Right atrium auricular region (tissue), 2 donors: ENCODE measurements around the gene SLC1A1. TPM values are rescaled to one million over a fixed set of nuclear protein-coding genes. Genes with fewer than 3 reads are reported as not detected.

Source experiments
- DNase-seq: peaks from one replicate; pipeline ENCODE4 v3.0.0-alpha.2; 2019; ENCODE audit warnings: low spot score
- H3K27ac ChIP-seq, 2 donors: fragments of 200-600 bp; sonication (generic); 1 replicate in 1 of 2; 2 replicates in 1 of 2; pipeline ENCODE4 v1.5.1; 2016 to 2019
- H3K27me3 ChIP-seq, 2 donors: fragments of 200-600 bp; sonication (generic); one replicate each; pipeline versions ENCODE4 v1.5.1 to v1.6.0; 2017 to 2019
- H3K36me3 ChIP-seq: fragments of 200-600 bp; sonication (generic); one replicate; pipeline ENCODE4 v1.5.1; 2016
- H3K4me1 ChIP-seq, 2 donors: fragments of 200-600 bp; sonication (generic); one replicate each; pipeline versions ENCODE4 v1.5.1 to v1.6.0; 2017 to 2019
- H3K4me3 ChIP-seq, 2 donors: fragments of 200-600 bp; sonication (generic); 1 replicate in 1 of 2; 2 replicates in 1 of 2; pipeline ENCODE4 v1.5.1; 2017 to 2019; ENCODE audit warnings: mild to moderate bottlenecking in 1 of 2, moderate library complexity in 1 of 2
- H3K9me3 ChIP-seq, 2 donors: fragments of 200-600 bp; sonication (generic); one replicate each; pipeline ENCODE4 v1.5.1; 2019
- CTCF ChIP-seq, 2 donors: fragments of 200-600 bp; sonication (generic); IDR thresholded peaks; one replicate each; pipeline ENCODE4 v1.5.1; 2019; ENCODE audit warnings: antibody characterized with exemption in 2 of 2
- total RNA-seq, 2 donors: library from RNA; depleted of rRNA; stranded (reverse); fragments of >200 nt; gene quantifications; one replicate each; pipeline ENCODE4 v1.1.0, GENCODE V29; 2016

Gene SLC1A1
- 1 to 10 TPM; 2.6 to 2.9 TPM for total RNA-seq

- Histone ChIP-seq H3K36me3 (no peaks in the 10 kb centered on the region), H3K9me3 (no peaks in the 10 kb centered on the region), H3K27ac (peak within 1 kb of the TSS; percentile 59 to 64), H3K27me3 (no peaks in the 10 kb centered on the region), H3K4me3 (peak within 1 kb of the TSS; percentile 58 to 78), H3K4me1 (peaks cover 0 to 13% of the 10 kb centered on the region in 2 donors)
- peak; percentile 73 for DNase-seq
- no peak for TF ChIP-seq CTCF (IDR thresholded peaks at IDR 0.05)
Measured at GRCh38 chr9:4489919-4490704, at the start of gene SLC1A1. Gene SLC1A1, plus strand, starts transcription at chr9:4490468. Its CDS starts 212 bp downstream, at chr9:4490680.

GRCh38 chr9:4442806-4443205, 47.5 kb upstream of the SLC1A1 start:
- no peak overlapping the region for H3K27ac ChIP-seq
- H3K27me3 ChIP-seq: no peaks in the 10 kb centered on the region
- peaks cover 0 to 7% of the 10 kb centered on the region in 2 donors for H3K9me3 ChIP-seq
- no peaks in the 10 kb centered on the region for H3K4me1 ChIP-seq
- DNase-seq: no peak
- no peaks in the 10 kb centered on the region for H3K36me3 ChIP-seq
- TF ChIP-seq CTCF (IDR thresholded peaks at IDR 0.05): no peak
- no peak overlapping the region for H3K4me3 ChIP-seq

GRCh38 chr9:4443439-4443838, 46.8 kb upstream of the SLC1A1 start:
- no peaks in the 10 kb centered on the region for H3K4me1 ChIP-seq
- H3K36me3 ChIP-seq: no peaks in the 10 kb centered on the region
- H3K9me3 ChIP-seq: peaks cover 0 to 7% of the 10 kb centered on the region in 2 donors
- DNase-seq: no peak
- H3K27ac ChIP-seq: no peak overlapping the region
- TF ChIP-seq CTCF (IDR thresholded peaks at IDR 0.05): no peak
- H3K4me3 ChIP-seq: no peak overlapping the region
- H3K27me3 ChIP-seq: no peaks in the 10 kb centered on the region

- no peaks in the 10 kb centered on the region for H3K27me3 ChIP-seq
- H3K4me1 ChIP-seq: no peaks in the 10 kb centered on the region
- H3K4me3 ChIP-seq: no peak overlapping the region
- DNase-seq: no peak
- no peak for TF ChIP-seq CTCF (IDR thresholded peaks at IDR 0.05)
- H3K9me3 ChIP-seq: no peaks in the 10 kb centered on the region
- no peaks in the 10 kb centered on the region for H3K36me3 ChIP-seq
- H3K27ac ChIP-seq: no peak overlapping the region
Measured at GRCh38 chr9:4461437-4461836, 28.8 kb upstream of the SLC1A1 start.

GRCh38 chr9:4463824-4464223, 26.4 kb upstream of the SLC1A1 start:
- Histone ChIP-seq H3K9me3 (no peaks in the 10 kb centered on the region), H3K36me3 (no peaks in the 10 kb centered on the region), H3K4me1 (no peaks in the 10 kb centered on the region), H3K27ac (no peak overlapping the region), H3K4me3 (no peak overlapping the region), H3K27me3 (no peaks in the 10 kb centered on the region)
- no peak for TF ChIP-seq CTCF (IDR thresholded peaks at IDR 0.05)
- no peak for DNase-seq
